GM21576 (cell line): ENCODE data around the gene IGFBP4.

Experiments used
- ATAC-seq: cut with Tn5 transposase; IDR thresholded peaks from one replicate; pipeline ENCODE4 v1.9.1; 2021; ENCODE audit warnings: mild to moderate bottlenecking, moderate library complexity; ENCODE audit not compliant: unreplicated experiment

Gene IGFBP4

DNA sequence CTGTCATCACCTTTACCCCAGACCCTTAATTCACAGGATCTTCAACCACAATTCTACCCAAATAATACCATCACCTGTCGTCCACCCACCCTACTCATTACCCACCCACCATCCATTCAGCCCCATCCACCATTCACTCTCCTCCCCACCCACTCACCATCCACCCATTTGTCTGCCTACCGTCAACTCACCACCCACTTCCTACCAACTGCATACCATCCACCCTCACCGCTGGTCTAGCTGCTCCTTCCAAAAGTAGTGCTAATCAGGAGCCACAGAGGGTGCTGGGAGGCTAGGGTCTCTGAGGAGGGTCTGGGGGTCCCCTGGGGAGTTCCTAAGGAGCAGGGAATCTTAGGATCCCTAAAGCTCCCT lies 12.0 kb upstream of the IGFBP4 start:
- no peak for ATAC-seq

DNA sequence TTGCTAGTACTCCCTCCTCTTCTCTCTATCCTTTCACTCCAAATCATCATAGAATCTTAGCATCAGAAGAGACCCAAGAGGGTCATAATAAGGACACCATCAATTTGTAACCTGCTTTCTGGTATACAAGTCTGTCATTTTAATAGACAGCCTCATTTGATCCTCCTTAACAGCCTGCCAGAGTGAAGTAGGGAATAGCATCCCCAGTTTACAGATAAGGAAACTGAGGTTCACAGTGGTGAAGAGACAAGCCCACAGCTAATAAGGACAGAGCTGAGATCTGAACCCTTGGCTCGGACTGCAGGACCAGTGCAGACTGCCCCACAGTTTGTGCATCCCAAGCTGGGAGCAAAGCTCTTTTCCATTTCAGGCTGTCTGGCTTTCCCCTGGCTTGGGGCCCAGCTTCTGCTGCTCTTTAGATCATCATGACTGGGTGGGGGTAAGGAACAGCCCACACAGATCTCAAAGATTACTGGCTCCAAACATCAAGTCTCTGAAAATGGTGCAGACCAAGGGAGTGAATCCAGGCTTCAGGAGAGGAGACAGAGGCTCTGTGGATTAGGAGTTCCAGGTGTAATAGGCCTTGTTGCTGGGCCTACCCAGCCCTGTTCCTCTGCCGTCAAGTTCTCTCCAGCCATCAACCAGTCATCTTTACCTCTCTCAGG lies 10.3 kb upstream of the IGFBP4 start:
- ATAC-seq, result no peak

GRCh38 chr17:40433551-40434415 lies 9.5 kb upstream of the IGFBP4 start:
- no peak for ATAC-seq

DNA sequence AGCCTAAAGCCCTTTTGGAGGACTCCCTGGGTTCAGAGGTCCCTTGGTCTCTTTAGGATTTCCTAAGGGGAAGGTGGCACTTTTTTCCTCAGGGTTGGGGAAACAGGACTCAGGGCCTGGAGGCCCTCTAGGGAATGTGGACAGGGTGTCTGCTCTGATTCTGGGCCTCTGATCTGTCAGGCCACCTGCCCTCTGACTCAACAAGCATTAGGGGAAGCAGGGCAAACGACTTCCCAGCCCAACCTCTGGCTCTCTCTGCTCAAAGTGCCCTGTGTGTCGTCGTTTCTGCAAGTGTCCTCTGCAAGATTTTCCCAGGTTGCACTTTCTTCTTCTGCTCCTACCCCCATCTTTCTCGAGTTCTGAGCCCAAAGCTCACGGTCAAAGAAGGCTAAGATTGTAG lies 6.6 kb upstream of the IGFBP4 start:
- ATAC-seq, result no peak

GRCh38 chr17:40437095-40437732 lies 6.0 kb upstream of the IGFBP4 start:
- no peak for ATAC-seq

- ATAC-seq, result no peak
Measured at GRCh38 chr17:40440166-40440565, 3.1 kb upstream of the IGFBP4 start.

- no peak for ATAC-seq
Measured at GRCh38 chr17:40442392-40443195, 656 bp upstream of the IGFBP4 start.

GRCh38 chr17:40443988-40444899 lies 994 bp downstream of the IGFBP4 start:
- ATAC-seq, result no peak

- ATAC-seq, result no peak
Measured at GRCh38 chr17:40445751-40446468, 2.7 kb downstream of the IGFBP4 start.

DNA sequence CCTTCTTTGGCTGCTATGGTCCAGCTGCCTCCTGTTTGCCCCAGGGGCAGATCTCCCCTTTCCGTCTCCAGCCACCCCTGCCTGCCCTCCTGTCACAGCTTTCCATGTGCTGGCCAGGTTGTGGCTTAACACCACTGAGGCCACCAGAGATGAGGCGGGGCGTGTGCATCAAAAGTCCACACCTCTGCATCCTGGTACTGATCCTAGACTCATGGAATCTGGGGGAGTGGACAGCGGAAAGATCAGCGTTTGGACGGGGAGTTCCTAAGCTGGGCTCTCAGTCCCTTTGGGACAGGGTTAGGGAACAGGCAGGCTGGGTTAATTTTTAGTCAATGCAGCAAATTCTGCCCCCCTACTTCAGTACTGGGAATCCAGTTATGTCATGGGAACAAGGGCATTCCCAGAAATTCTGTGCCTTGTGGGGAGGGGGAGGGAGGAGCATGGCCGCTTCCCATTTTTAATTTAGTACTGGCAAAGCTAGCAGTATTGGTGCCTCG lies 3.9 kb downstream of the IGFBP4 start:
- ATAC-seq, result no peak

- no peak for ATAC-seq
Measured at GRCh38 chr17:40447806-40448205, 4.6 kb downstream of the IGFBP4 start.

- ATAC-seq, result no peak
Measured at GRCh38 chr17:40448213-40448638, 5.0 kb downstream of the IGFBP4 start.

GRCh38 chr17:40448639-40449261 lies 5.5 kb downstream of the IGFBP4 start:
- ATAC-seq, result no peak

GRCh38 chr17:40450175-40450574 lies 6.9 kb downstream of the IGFBP4 start:
- ATAC-seq, result no peak

DNA sequence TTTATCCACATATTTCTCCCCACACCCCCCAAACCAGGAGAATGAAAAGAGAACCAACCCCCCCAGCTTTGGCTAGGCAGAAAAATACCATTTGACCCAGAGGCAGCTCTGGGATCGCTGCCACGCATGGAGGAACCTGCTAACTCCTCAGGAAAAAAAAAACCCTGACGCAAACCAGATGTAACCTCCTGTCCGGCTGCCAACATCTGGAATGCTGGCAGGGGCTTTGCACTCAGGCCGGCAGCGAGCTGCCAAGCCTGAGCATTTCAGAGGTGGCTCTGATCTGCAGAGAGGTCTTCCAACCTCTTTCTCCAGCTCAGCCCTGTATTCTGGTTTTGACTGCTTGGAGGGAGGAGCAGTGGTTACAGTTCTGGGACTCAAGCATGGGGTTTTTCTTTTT lies 8.2 kb downstream of the IGFBP4 start:
- no peak for ATAC-seq

GRCh38 chr17:40452216-40452787 lies 9.1 kb downstream of the IGFBP4 start:
- no peak for ATAC-seq

- no peak for ATAC-seq
Measured at GRCh38 chr17:40452921-40453378, 9.7 kb downstream of the IGFBP4 start.

GRCh38 chr17:40453881-40454612 lies 10.8 kb downstream of the IGFBP4 start:
- no peak for ATAC-seq
